Effector memory CD4-positive, alpha-beta T cell (primary cell): Measurements from ENCODE around the gene ENG.
A peak's percentile ranks its signal among the peaks of the same experiment; 100 is the strongest.

ENCODE experiments used
- DNase-seq, 3 donors: peaks; one replicate each; pipeline ENCODE4 v3.0.0-alpha.2; 2020
- H3K27ac ChIP-seq: 2 replicates; pipeline ENCODE4 v1.7.0; 2013; ENCODE audit warnings: mild to moderate bottlenecking, low read length, moderate library complexity; ENCODE audit not compliant: insufficient read depth, poor library complexity, severe bottlenecking
- H3K27me3 ChIP-seq: replicated peaks from 2 replicates; pipeline ENCODE4 v1.7.0; 2013; ENCODE audit warnings: mild to moderate bottlenecking, low read length; ENCODE audit not compliant: insufficient read depth, control insufficient read depth, poor library complexity, severe bottlenecking
- H3K36me3 ChIP-seq: 2 replicates; pipeline ENCODE4 v1.7.0; 2013; ENCODE audit warnings: mild to moderate bottlenecking, low read length, moderate library complexity; ENCODE audit not compliant: control insufficient read depth, insufficient read depth
- H3K4me1 ChIP-seq: 2 replicates; pipeline ENCODE4 v1.7.0; 2013; ENCODE audit warnings: low read length, mild to moderate bottlenecking; ENCODE audit not compliant: control insufficient read depth, insufficient read depth, poor library complexity, severe bottlenecking
- H3K4me3 ChIP-seq: 2 replicates; pipeline ENCODE4 v1.7.0; 2013; ENCODE audit warnings: low read length, low read depth, mild to moderate bottlenecking; ENCODE audit not compliant: insufficient read depth, poor library complexity, severe bottlenecking
- H3K9me3 ChIP-seq: 2 replicates; pipeline ENCODE4 v1.7.0; 2013; ENCODE audit warnings: mild to moderate bottlenecking, low read length, moderate library complexity; ENCODE audit not compliant: control insufficient read depth

Gene ENG

GRCh38 chr9:127855522-127855921 lies 1.1 kb upstream of the ENG start:
- Histone ChIP-seq H3K27ac (no peak overlapping the region), H3K36me3 (no peaks in the 10 kb centered on the region), H3K9me3 (no peaks in the 10 kb centered on the region), H3K4me1 (peaks cover 18% of the 10 kb centered on the region), H3K27me3 (no peaks in the 10 kb centered on the region), H3K4me3 (no peak overlapping the region)
- no peak for DNase-seq

GRCh38 chr9:127854960-127855359 lies 502 bp upstream of the ENG start:
- Histone ChIP-seq H3K9me3 (no peaks in the 10 kb centered on the region), H3K27ac (no peak overlapping the region), H3K36me3 (no peaks in the 10 kb centered on the region), H3K4me1 (peaks cover 18% of the 10 kb centered on the region), H3K27me3 (no peaks in the 10 kb centered on the region), H3K4me3 (peak overlapping the region; percentile 29)
- DNase-seq, result no peak

GRCh38 chr9:127853312-127854183 lies 910 bp downstream of the ENG start:
- no peak for DNase-seq
- H3K4me1 ChIP-seq, result peaks cover 18% of the 10 kb centered on the region
- peaks cover 4% of the 10 kb centered on the region for H3K9me3 ChIP-seq
- H3K4me3 ChIP-seq, result peak overlapping the region; percentile 46
- H3K36me3 ChIP-seq, result no peaks in the 10 kb centered on the region
- no peaks in the 10 kb centered on the region for H3K27me3 ChIP-seq
- H3K27ac ChIP-seq, result peak overlapping the region; percentile 39

GRCh38 chr9:127852829-127853228 lies 1.6 kb downstream of the ENG start:
- Histone ChIP-seq H3K27me3 (no peaks in the 10 kb centered on the region), H3K4me3 (no peak overlapping the region), H3K9me3 (peaks cover 4% of the 10 kb centered on the region), H3K36me3 (no peaks in the 10 kb centered on the region), H3K4me1 (peaks cover 18% of the 10 kb centered on the region), H3K27ac (no peak overlapping the region)
- DNase-seq, result no peak

GRCh38 chr9:127850286-127850830 lies 4.1 kb downstream of the ENG start:
- H3K4me3 ChIP-seq, result no peak overlapping the region
- H3K36me3 ChIP-seq, result no peaks in the 10 kb centered on the region
- peaks cover 12% of the 10 kb centered on the region for H3K4me1 ChIP-seq
- H3K27me3 ChIP-seq, result no peaks in the 10 kb centered on the region
- peaks cover 4% of the 10 kb centered on the region for H3K9me3 ChIP-seq
- DNase-seq, result no peak
- H3K27ac ChIP-seq, result no peak overlapping the region

- Histone ChIP-seq H3K27me3 (no peaks in the 10 kb centered on the region), H3K36me3 (no peaks in the 10 kb centered on the region), H3K4me3 (no peak overlapping the region), H3K9me3 (peaks cover 4% of the 10 kb centered on the region), H3K4me1 (peaks cover 6% of the 10 kb centered on the region), H3K27ac (no peak overlapping the region)
- DNase-seq, result no peak
These were observed 5.5 kb downstream of the ENG start for GRCh38 chr9:127848756-127849504.

GRCh38 chr9:127847833-127848755 lies 6.4 kb downstream of the ENG start:
- DNase-seq, result no peak
- H3K4me3 ChIP-seq, result no peak overlapping the region
- peaks cover 4% of the 10 kb centered on the region for H3K9me3 ChIP-seq
- H3K27me3 ChIP-seq, result no peaks in the 10 kb centered on the region
- no peak overlapping the region for H3K27ac ChIP-seq
- peaks cover under 1% of the 10 kb centered on the region for H3K4me1 ChIP-seq
- no peaks in the 10 kb centered on the region for H3K36me3 ChIP-seq

GRCh38 chr9:127847178-127847510 lies 7.3 kb downstream of the ENG start:
- no peak for DNase-seq
- Histone ChIP-seq H3K27ac (no peak overlapping the region), H3K4me1 (no peaks in the 10 kb centered on the region), H3K27me3 (no peaks in the 10 kb centered on the region), H3K4me3 (no peak overlapping the region), H3K36me3 (no peaks in the 10 kb centered on the region), H3K9me3 (peaks cover 4% of the 10 kb centered on the region)

- DNase-seq, result no peak
- H3K9me3 ChIP-seq, result peaks cover 4% of the 10 kb centered on the region
- H3K4me1 ChIP-seq, result no peaks in the 10 kb centered on the region
- no peaks in the 10 kb centered on the region for H3K36me3 ChIP-seq
- H3K27ac ChIP-seq, result no peak overlapping the region
- H3K27me3 ChIP-seq, result no peaks in the 10 kb centered on the region
- H3K4me3 ChIP-seq, result no peak overlapping the region
These were observed 7.8 kb downstream of the ENG start for GRCh38 chr9:127846443-127847177.
